WTC11 (cell line): ENCODE measurements around the gene FGF5. TPM values are rescaled to one million over a fixed set of nuclear protein-coding genes. Genes with fewer than 3 reads are reported as not detected.

Source experiments
- ATAC-seq: fragments of 200-7000 bp; cut with Tn5 transposase; 2 replicates; pipeline ENCODE4 v1.10.0; 2021; ENCODE audit warnings: mild to moderate bottlenecking, moderate library complexity
- CTCF ChIA-PET: fragments of 300-600 bp; sonication (Branson Sonifier 250); formaldehyde crosslinking; loops from one replicate; lab custom pipeline; 2021; ENCODE audit warnings: antibody characterized with exemption; lab: Charles Lee
- POLR2A ChIA-PET: fragments of 350-600 bp; sonication (Branson Sonifier 250); formaldehyde crosslinking; loops from one replicate; lab custom pipeline; 2021; ENCODE audit warnings: antibody characterized with exemption; lab: Charles Lee
- DNase-seq: peaks from one replicate; pipeline ENCODE4 v3.0.0; 2021; ENCODE audit warnings: low spot score
- H3K27ac Mint-ChIP-seq: 2 replicates; pipeline ENCODE4 v1.8.0; 2021; ENCODE audit warnings: mixed read lengths
- H3K27me3 Mint-ChIP-seq: 2 replicates; pipeline ENCODE4 v1.8.0; 2021; ENCODE audit warnings: low read depth, mild to moderate bottlenecking, moderate library complexity, mixed read lengths
- H3K36me3 Mint-ChIP-seq: 2 replicates; pipeline ENCODE4 v1.8.0; 2021; ENCODE audit warnings: mixed read lengths
- H3K4me1 Mint-ChIP-seq: 2 replicates; pipeline ENCODE4 v1.8.0; 2022; ENCODE audit warnings: mixed read lengths
- H3K4me3 Mint-ChIP-seq: 2 replicates; pipeline ENCODE4 v1.8.0; 2021; ENCODE audit warnings: mild to moderate bottlenecking, moderate library complexity, mixed read lengths
- H3K9me3 Mint-ChIP-seq: 2 replicates; pipeline ENCODE4 v1.8.0; 2021; ENCODE audit warnings: mixed read lengths
- AR ChIP-seq: fragments of 250-450 bp; sonication (Bioruptor Pico); IDR thresholded peaks from 2 replicates; pipeline ENCODE4 v1.9.0; 2021; ENCODE audit warnings: mild to moderate bottlenecking
- ATF2 ChIP-seq: sonication (generic); formaldehyde crosslinking; IDR thresholded peaks from 2 replicates; pipeline ENCODE4 v1.8.1; 2022; ENCODE audit warnings: low read depth, missing genetic modification reagents, borderline replicate concordance
- CDX4 ChIP-seq: fragments of 250-450 bp; sonication (Bioruptor Pico); IDR thresholded peaks from 2 replicates; pipeline ENCODE4 v1.9.0; 2021; ENCODE audit warnings: moderate library complexity, mild to moderate bottlenecking, inconsistent platforms, borderline replicate concordance
- GRHL2 ChIP-seq: fragments of 250-450 bp; sonication (Bioruptor Pico); IDR thresholded peaks from 2 replicates; pipeline ENCODE4 v1.8.0; 2022; ENCODE audit warnings: mild to moderate bottlenecking, moderate library complexity; ENCODE audit not compliant: insufficient replicate concordance, severe bottlenecking
- HMGXB4 ChIP-seq: sonication (generic); formaldehyde crosslinking; IDR thresholded peaks from 2 replicates; pipeline ENCODE4 v1.8.1; 2023; ENCODE audit warnings: mild to moderate bottlenecking, moderate library complexity, missing genetic modification reagents
- IRF1 ChIP-seq: sonication (generic); formaldehyde crosslinking; IDR thresholded peaks from 2 replicates; pipeline ENCODE4 v1.8.0; 2023; ENCODE audit warnings: missing genetic modification reagents
- MAX ChIP-seq: sonication (generic); formaldehyde crosslinking; IDR thresholded peaks from 2 replicates; pipeline ENCODE4 v1.8.0; 2022; ENCODE audit warnings: mild to moderate bottlenecking, missing genetic modification reagents
- MYBL2 ChIP-seq: sonication (generic); formaldehyde crosslinking; IDR thresholded peaks from 2 replicates; pipeline ENCODE4 v1.8.1; 2023; ENCODE audit warnings: mild to moderate bottlenecking, moderate library complexity, missing genetic modification reagents
- PRDM15 ChIP-seq: sonication (generic); formaldehyde crosslinking; IDR thresholded peaks from 2 replicates; pipeline ENCODE4 v1.8.0; 2022; ENCODE audit warnings: missing genetic modification reagents
- PRRX2 ChIP-seq: fragments of 250-450 bp; sonication (Bioruptor Pico); IDR thresholded peaks from 2 replicates; pipeline ENCODE4 v1.8.0; 2021; ENCODE audit warnings: mild to moderate bottlenecking
- RELA ChIP-seq: sonication (generic); formaldehyde crosslinking; IDR thresholded peaks from 2 replicates; pipeline ENCODE4 v1.8.1; 2022; ENCODE audit warnings: missing genetic modification reagents, mild to moderate bottlenecking, borderline replicate concordance
- SMAD3 ChIP-seq: sonication (generic); formaldehyde crosslinking; IDR thresholded peaks from 2 replicates; pipeline ENCODE4 v1.8.0; 2022; ENCODE audit warnings: missing genetic modification reagents, mild to moderate bottlenecking, borderline replicate concordance
- SMAD4 ChIP-seq: sonication (generic); formaldehyde crosslinking; IDR thresholded peaks from 2 replicates; pipeline ENCODE4 v1.8.0; 2022; ENCODE audit warnings: mild to moderate bottlenecking, missing genetic modification reagents
- TEAD4 ChIP-seq: sonication (generic); formaldehyde crosslinking; IDR thresholded peaks from 2 replicates; pipeline ENCODE4 v1.8.0; 2022; ENCODE audit warnings: mild to moderate bottlenecking, missing genetic modification reagents
- ZBTB43 ChIP-seq: sonication (generic); formaldehyde crosslinking; IDR thresholded peaks from 2 replicates; pipeline ENCODE4 v1.8.1; 2023; ENCODE audit warnings: mild to moderate bottlenecking, missing genetic modification reagents
- ZNF281 ChIP-seq: sonication (generic); formaldehyde crosslinking; IDR thresholded peaks from 2 replicates; pipeline ENCODE4 v1.8.0; 2023; ENCODE audit warnings: mild to moderate bottlenecking, missing genetic modification reagents
- total RNA-seq: library from RNA; stranded (reverse); gene quantifications from 3 replicates; pipeline ENCODE4 v1.2.3, GENCODE V29; 2021

The FGF5 gene
- total RNA-seq, 1 experiment from 2014 or later = not detected

- TF ChIP-seq IRF1 (CRISPR knock-in tag) = no peak
- no peak for TF ChIP-seq PRDM15 (CRISPR knock-in tag)
- no peak for TF ChIP-seq CDX4 (CRISPR knock-in tag)
- TF ChIP-seq SMAD4 = no peak
- TF ChIP-seq PRRX2 = no peak
- TF ChIP-seq MYBL2 (CRISPR knock-in tag) = no peak
- TF ChIP-seq MAX (CRISPR knock-in tag) = no peak
These were observed 36.3 kb downstream of the FGF5 start (continued) for GRCh38 chr4:80302616-80303223.

- Mint-ChIP-seq H3K36me3 (0 out of 2 replicates have a peak, but pooled peaks cover 3% of the 10 kb centered on the region), H3K4me1 (peaks cover 43% of the 10 kb centered on the region), H3K9me3 (peaks cover 10% of the 10 kb centered on the region), H3K4me3 (no peak overlapping the region), H3K27ac (no peak overlapping the region), H3K27me3 (no peaks in the 10 kb centered on the region; the same call in 1 of the 2 replicates)
- POLR2A ChIA-PET = no interaction called here
- ATAC-seq (no peak), DNase-seq (no peak)
- CTCF ChIA-PET = no interaction called here
- TF ChIP-seq CDX4 (CRISPR knock-in tag) (no peak), TEAD4 (CRISPR knock-in tag) (no peak), ZBTB43 (CRISPR knock-in tag) (no peak), RELA (CRISPR knock-in tag) (no peak), HMGXB4 (no peak), GRHL2 (CRISPR knock-in tag) (no peak), AR (no peak), ATF2 (no peak), SMAD3 (CRISPR knock-in tag) (no peak), ZNF281 (CRISPR knock-in tag) (no peak)
These were observed 39.0 kb downstream of the FGF5 start for GRCh38 chr4:80305466-80305865.
